ENCODE results near the gene FKBP4. TPM values are rescaled to one million over a fixed set of nuclear protein-coding genes. Genes with fewer than 3 reads are reported as not detected.

Gene FKBP4
- total and polyA plus RNA-seq, 12 donors, result 18.9 to 110 (median 44.3) TPM

DNA sequence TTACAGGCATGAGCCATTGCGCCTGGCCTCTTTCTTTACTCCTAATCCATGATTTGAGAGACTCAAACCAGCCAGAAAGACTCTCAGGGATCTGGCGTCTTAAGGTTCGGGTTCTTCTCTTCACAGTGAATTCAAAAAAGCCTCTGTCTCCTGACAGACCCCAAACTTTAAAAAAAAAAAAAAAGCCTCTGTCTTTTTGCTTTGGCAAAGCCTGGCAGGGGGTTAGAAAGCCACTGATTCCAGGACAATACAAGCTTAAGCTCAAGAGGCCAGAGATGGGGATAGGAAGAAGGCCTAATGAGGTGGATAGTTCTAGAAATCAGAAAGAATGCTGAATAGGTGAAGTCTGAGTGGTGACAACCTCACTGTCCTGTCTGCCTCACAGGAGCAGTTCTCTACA lies 31.3 kb downstream of the FKBP4 start:
- DNase-seq, result no peak
- Histone ChIP-seq H3K27me3 (no peaks in the 10 kb centered on the region), H3K4me3 (no peak overlapping the region), H3K27ac (no peak overlapping the region), H3K4me1 (replicated peaks in 1 of 2) (no peaks in the 10 kb centered on the region), H3K36me3 (replicated peaks in 1 of 2) (peaks cover 0 to 88% of the 10 kb centered on the region in 2 donors), H3K9me3 (replicated peaks in 1 of 3) (no peaks in the 10 kb centered on the region)
- WGBS, 4 donors, result 91 to 97% (median 95%) methylated on average over 3 of the region's 3 CpGs
- intact Hi-C loops (cut with DNase I), result no loop called here
- TF ChIP-seq POLR2A (IDR thresholded peaks at IDR 0.05), result no peak
- TF ChIP-seq, protein P1, sequence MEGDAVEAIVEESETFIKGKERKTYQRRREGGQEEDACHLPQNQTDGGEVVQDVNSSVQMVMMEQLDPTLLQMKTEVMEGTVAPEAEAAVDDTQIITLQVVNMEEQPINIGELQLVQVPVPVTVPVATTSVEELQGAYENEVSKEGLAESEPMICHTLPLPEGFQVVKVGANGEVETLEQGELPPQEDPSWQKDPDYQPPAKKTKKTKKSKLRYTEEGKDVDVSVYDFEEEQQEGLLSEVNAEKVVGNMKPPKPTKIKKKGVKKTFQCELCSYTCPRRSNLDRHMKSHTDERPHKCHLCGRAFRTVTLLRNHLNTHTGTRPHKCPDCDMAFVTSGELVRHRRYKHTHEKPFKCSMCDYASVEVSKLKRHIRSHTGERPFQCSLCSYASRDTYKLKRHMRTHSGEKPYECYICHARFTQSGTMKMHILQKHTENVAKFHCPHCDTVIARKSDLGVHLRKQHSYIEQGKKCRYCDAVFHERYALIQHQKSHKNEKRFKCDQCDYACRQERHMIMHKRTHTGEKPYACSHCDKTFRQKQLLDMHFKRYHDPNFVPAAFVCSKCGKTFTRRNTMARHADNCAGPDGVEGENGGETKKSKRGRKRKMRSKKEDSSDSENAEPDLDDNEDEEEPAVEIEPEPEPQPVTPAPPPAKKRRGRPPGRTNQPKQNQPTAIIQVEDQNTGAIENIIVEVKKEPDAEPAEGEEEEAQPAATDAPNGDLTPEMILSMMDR (IDR thresholded peaks at IDR 0.05), result no peak

DNA sequence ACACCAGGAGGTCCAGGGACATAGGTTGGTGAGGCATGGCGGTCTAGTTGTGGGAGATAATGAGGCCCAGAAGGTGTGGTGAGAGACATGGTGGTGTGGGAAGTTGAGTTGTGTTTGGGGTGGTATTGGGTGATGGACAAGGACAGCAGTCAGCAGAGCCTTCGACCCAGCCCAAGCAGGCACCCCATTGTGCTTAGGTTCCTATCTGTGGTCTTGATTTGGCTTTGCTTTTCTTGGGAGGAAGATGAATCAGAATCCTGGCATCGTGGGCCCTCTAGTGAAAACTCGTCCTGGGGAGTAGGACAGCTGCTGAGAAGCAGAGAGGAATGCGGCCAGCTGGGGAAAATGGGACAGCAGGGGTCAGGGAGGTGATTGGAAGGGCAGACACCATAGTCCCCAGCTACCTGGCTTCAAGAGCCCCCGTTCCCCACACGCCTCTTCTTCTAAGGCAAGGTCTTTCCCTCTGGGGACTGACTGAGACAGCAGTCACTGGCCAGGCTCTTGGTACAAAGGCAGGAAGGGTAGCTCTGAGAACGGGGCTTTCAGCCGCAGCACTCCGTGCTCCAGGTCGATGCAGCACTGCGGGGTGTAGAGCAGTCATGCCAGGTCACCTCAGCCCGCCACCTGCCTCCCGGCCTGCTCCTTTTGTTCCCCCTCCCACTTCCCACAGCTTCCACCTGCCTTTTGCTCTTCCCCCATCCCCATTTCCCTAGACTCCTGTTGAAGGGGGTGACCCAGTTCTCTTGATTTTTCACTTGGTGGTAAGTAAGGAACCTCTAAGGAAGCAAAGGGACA lies 32.1 kb downstream of the FKBP4 start:
- DNase-seq, result no peak
- 87 to 90% (median 88%) methylated on average over 14 of the region's 14 CpGs for WGBS, 4 donors
- intact Hi-C loops (cut with DNase I), result no loop called here
- Histone ChIP-seq H3K36me3 (replicated peaks in 1 of 2) (peaks cover 0 to 79% of the 10 kb centered on the region in 2 donors), H3K9me3 (replicated peaks in 1 of 3) (no peaks in the 10 kb centered on the region), H3K27ac (no peak overlapping the region), H3K4me1 (replicated peaks in 1 of 2) (no peaks in the 10 kb centered on the region), H3K4me3 (no peak overlapping the region), H3K27me3 (no peaks in the 10 kb centered on the region)
- TF ChIP-seq POLR2A (IDR thresholded peaks at IDR 0.05), result no peak
- TF ChIP-seq, protein P1 (IDR thresholded peaks at IDR 0.05), result no peak

DNA sequence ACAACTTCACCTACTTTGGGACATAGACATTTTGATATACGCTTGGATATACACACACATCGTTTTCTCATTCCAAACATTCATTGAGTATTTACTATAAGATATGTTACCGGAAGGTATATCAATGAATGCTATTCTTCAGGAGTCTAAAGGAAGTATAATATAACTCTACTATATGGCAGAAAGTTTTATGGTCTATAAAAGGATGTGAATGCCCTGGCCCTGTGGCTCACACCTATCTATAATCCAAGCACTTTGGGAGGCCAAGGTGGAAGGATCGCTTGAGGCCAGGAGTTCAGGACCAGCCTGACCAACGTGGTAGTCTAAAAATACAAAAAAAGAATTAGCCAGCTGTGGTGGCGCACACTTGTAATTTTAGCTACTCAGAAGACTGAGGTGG lies 34.5 kb downstream of the FKBP4 start:
- Histone ChIP-seq H3K36me3 (replicated peaks in 1 of 2) (peaks cover 0 to 56% of the 10 kb centered on the region in 2 donors), H3K27me3 (no peaks in the 10 kb centered on the region), H3K4me1 (replicated peaks in 1 of 2) (peaks cover 0 to under 1% of the 10 kb centered on the region in 2 donors), H3K9me3 (replicated peaks in 1 of 3) (no peaks in the 10 kb centered on the region), H3K27ac (no peak overlapping the region), H3K4me3 (no peak overlapping the region)
- WGBS, 4 donors, result 93 to 95% (median 94%) methylated on average over 6 of the region's 6 CpGs
- intact Hi-C loops (cut with DNase I), result no loop called here
- no peak for DNase-seq
- no peak for TF ChIP-seq POLR2A (IDR thresholded peaks at IDR 0.05)
- TF ChIP-seq, protein P1 (IDR thresholded peaks at IDR 0.05), result no peak

DNA sequence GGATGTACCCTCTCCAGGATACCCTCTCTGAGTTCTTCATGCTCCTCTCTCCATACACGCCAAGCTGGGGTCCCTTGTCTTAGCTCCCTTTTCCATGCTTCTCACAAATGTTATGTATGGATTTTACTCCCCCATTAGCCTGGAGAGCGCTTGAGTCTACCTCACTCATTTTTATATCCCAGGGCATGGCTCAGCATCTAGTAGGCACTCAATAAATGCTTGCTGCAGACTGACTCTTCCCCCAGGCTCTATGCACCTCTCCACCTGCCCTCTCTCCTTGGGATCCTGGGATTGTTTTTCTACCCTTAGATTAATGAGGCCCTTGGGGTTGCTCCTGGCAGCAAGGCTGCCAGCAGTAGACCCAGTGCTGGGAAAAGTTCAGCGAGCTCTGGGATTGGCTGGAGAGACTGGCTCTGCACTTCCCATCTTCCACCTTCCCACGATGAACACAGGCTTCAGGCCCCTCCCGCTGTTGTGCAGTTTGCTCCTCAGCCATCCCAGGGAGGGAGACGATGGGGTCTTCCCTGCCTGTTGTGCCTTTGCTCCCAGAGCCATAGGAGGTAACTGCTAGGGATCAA lies 37.9 kb downstream of the FKBP4 start:
- TF ChIP-seq POLR2A (IDR thresholded peaks at IDR 0.05), result no peak
- TF ChIP-seq, protein P1 (IDR thresholded peaks at IDR 0.05), result no peak
- no peak for DNase-seq
- Histone ChIP-seq H3K36me3 (replicated peaks in 1 of 2) (peaks cover 0 to 22% of the 10 kb centered on the region in 2 donors), H3K27ac (peak overlapping the region in 1 of 5 donors; percentile 57), H3K4me1 (replicated peaks in 1 of 2) (peaks cover 7 to 11% of the 10 kb centered on the region in 2 donors), H3K4me3 (no peak overlapping the region), H3K27me3 (no peaks in the 10 kb centered on the region), H3K9me3 (replicated peaks in 1 of 3) (no peaks in the 10 kb centered on the region)
- WGBS, 4 donors, result 63 to 78% (median 66%) methylated on average over 5 to 6 of the region's 6 CpGs
- intact Hi-C loops (cut with DNase I), result no loop called here

All from adrenal gland (tissue), 12 donors.